Subcutaneous adipose tissue (tissue), 4 donors: ENCODE measurements around the gene CILP2. TPM values are rescaled to one million over a fixed set of nuclear protein-coding genes. Genes with fewer than 3 reads are reported as not detected.

Source experiments
- CTCF ChIP-seq: fragments of 450-650 bp; IDR thresholded peaks from one replicate; pipeline ENCODE4 v1.5.1; 2016; ENCODE audit warnings: low read depth, mild to moderate bottlenecking, control low read depth, antibody characterized with exemption, moderate library complexity
- total RNA-seq, 4 donors: library from RNA; depleted of rRNA; stranded (reverse); fragments of >200 nt; gene quantifications; one replicate each; pipeline ENCODE4 v1.1.0, GENCODE V29; 2016

CILP2 gene
- total RNA-seq, 4 donors from 2014 or later: 0.38 to 0.85 TPM; not detected in 2

DNA sequence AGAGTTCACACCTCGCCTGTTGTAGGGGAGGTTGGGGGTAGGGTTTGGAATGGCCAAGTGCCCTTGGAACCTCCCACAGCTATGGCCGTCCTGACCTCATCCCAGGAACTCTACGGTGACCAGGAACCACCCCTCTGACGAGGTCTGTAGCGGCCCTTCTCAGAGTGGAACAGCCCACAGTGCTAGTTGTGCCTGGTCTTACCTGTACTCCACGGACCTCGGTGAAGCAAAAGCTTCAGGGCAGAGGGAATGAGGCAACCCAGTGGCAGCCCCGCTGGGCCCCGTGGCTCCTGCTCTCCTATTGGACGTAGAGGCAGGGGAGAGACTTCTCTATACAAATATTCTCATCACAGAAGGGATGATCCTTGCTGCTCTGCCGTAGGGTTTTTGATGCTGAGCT, 29.8 kb upstream of the CILP2 start:
- TF ChIP-seq CTCF: no peak

GRCh38 chr19:19510432-19510831, 27.6 kb upstream of the CILP2 start:
- TF ChIP-seq CTCF: no peak

GRCh38 chr19:19513682-19514081, 24.4 kb upstream of the CILP2 start:
- no peak for TF ChIP-seq CTCF

- TF ChIP-seq CTCF: no peak
Observed at GRCh38 chr19:19514215-19514657, 23.8 kb upstream of the CILP2 start.

DNA sequence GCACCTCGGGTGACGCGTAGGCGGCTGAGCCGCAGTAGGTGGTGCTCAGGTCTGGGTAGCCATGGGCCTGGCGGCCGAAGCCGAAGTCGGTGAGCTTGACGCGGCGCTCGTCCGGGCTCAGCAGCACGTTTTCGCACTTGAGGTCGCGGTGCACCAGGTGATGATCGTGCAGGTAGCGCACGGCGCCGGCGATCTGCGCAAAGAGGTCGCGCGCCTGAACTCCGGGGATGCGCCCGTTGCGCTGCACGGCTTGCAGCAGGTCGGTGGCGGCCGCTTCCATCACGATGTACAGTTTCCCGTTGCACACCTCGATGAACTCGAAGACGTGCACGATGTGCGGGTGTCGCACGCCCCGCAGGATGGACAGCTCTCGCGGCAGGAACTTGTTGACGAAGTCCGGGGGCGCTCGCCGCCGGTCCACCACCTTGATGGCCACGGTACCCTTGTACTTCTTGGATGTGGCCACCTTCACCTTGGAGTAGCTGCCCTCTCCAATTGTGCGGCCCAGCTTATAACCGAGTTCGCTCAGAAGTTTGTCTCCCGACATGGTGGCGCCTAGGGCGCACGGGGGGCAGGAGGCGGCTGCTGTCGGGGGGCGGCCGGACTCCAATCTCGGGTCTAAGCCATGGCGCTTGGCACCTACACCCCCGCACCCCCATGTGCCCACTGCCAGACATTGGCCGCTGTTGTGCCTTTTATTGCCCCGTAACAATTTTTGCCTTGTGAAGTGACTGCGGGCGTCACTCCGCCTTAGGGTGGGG, 23.0 kb upstream of the CILP2 start, which contains the start of gene TSSK6:
Gene TSSK6 (minus strand): TSS at position 668 of the 761 bp plus-strand sequence. CDS start 121 bp downstream, at position 547.
- no peak for TF ChIP-seq CTCF

- TF ChIP-seq CTCF: no peak
Observed at GRCh38 chr19:19515642-19516519, 22.2 kb upstream of the CILP2 start, which contains the start of gene NDUFA13. TSS of gene NDUFA13 (plus strand) at chr19:19516225. CDS start at chr19:19516239, 14 bp downstream.

- no peak for TF ChIP-seq CTCF
Observed at GRCh38 chr19:19517235-19517619, 20.8 kb upstream of the CILP2 start.
